ENCODE results near the gene PGA5.
"Not testable (repeated sequence)": the region's sequence is repeated elsewhere in the genome, so short reads cannot be mapped to it uniquely, and the experiment has no call there.

DNA sequence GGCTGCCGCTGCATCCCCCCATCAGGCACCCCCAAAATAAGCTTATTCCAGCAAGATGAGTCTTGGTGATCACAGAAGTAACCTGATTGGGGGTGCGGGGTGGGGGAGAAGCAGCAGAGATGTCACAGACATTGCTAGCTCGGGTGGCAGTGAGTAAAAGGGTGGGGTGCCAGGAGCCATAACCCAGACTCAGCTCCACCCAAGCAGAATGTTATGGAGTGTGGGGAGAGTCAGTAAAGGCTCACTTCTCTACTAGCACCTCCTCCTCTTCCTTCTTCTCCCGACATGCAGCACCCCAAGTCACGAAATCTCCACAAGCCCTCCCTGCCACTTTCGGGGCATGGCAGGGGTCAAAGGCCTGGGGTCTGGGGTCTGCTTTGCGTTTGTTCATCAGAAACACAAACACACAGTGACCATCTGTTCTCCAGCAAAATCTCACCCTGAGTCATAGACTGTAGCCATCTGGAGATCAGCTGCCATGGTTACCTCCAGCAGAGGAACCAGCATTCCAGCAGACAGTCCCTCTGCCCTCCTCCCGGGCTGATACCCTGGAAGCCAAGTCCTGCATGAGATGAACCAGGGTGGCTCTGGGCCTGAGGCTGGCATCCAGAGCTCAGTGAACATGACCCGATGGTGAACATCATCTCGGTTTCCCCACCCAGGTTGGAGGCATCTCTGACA is 4.4 kb downstream of the PGA5 start:
- not testable (repeated sequence) for TF ChIP-seq POLR2AphosphoS5 (IDR thresholded peaks at IDR 0.05; ENCODE audit: low read depth, low read length); POLR2A (IDR thresholded peaks at IDR 0.05; ENCODE audit: low read depth, low read length); TAF1 (IDR thresholded peaks at IDR 0.05; ENCODE audit: low read depth, low read length); PAX5 (IDR thresholded peaks at IDR 0.05; ENCODE audit: insufficient read depth, low read length, severe bottlenecking); SPI1 (IDR thresholded peaks at IDR 0.05; ENCODE audit: low read depth, low read length); POU2F2 (IDR thresholded peaks at IDR 0.05; ENCODE audit: low read depth, low read length)

All from GM12891 (cell line).